ENCODE measurements around the gene TINAGL1. TPM values are rescaled to one million over a fixed set of nuclear protein-coding genes. Genes with fewer than 3 reads are reported as not detected.

The TINAGL1 gene
- total and polyA plus RNA-seq, 10 of the 15 experiments (the other 5 are each of a cell fraction or from before 2014, with no cell fraction given): 0.20 to 0.49 (median 0.23) TPM; not detected in 7

GRCh38 chr1:31575369-31576140, 760 bp upstream of the TINAGL1 start (continued):
- no peak for TF ChIP-seq MEF2B (IDR thresholded peaks at IDR 0.05; ENCODE audit: partially characterized antibody, poor library complexity, severe bottlenecking)
- no peak for TF ChIP-seq NKRF (conservative IDR thresholded peaks at IDR 0.05)
- TF ChIP-seq ZNF384 (IDR thresholded peaks at IDR 0.05; ENCODE audit: borderline replicate concordance, low read depth, low read length): no peak
- TF ChIP-seq ZNF207 (IDR thresholded peaks at IDR 0.05; ENCODE audit: borderline replicate concordance): no peak
- TF ChIP-seq TCF7 (IDR thresholded peaks at IDR 0.05; ENCODE audit: borderline replicate concordance): no peak
- TF ChIP-seq SPI1 (IDR thresholded peaks at IDR 0.05; ENCODE audit: borderline replicate concordance, insufficient read depth, low read depth, low read length): no peak

- H2AFZ ChIP-seq (ENCODE audit: control insufficient read depth, low read depth, low read length): no peak overlapping the region
- intact Hi-C loops (cut with micrococcal nuclease; ENCODE audit: unreplicated experiment): no loop called here
- no TSS peak for BruUV-seq (replicated peaks)
- TF ChIP-seq NBN (IDR thresholded peaks at IDR 0.05) (no peak), REST (IDR thresholded peaks at IDR 0.05; ENCODE audit: low read depth, low read length) (no peak), CREM (IDR thresholded peaks at IDR 0.05; ENCODE audit: low read depth) (no peak), USF1 (IDR thresholded peaks at IDR 0.05; ENCODE audit: borderline replicate concordance, extremely low read length, insufficient read depth, low read depth, low read length) (no peak), WRNIP1 (IDR thresholded peaks at IDR 0.05; ENCODE audit: borderline replicate concordance, low read depth, low read length) (no peak)
- ChIA-PET CTCF (interaction anchor here (1.0 kb wide), 1 partner anchor 42 kb away, joined by 3 read pairs; no protein-coding TSS in a partner anchor), POLR2A (no interaction called here), RAD21 (ENCODE audit: unreplicated experiment) (no interaction called here), SMC1A (ENCODE audit: uncharacterized antibody, unreplicated experiment) (no interaction called here)
- H3K4me3 ChIP-seq: no peak overlapping the region
- H3K9ac ChIP-seq (ENCODE audit: control insufficient read depth, insufficient read depth, low read length): no peak overlapping the region
- DNase-seq (ENCODE audit: low read depth, low spot score) (no peak), ATAC-seq (no peak), FAIRE-seq (no peak)
- no peaks in the 10 kb centered on the region for H3K36me3 ChIP-seq (ENCODE audit: control insufficient read depth in 2 of 2, insufficient read depth in 2 of 2, low read length in 1 of 2)
- no peaks in the 10 kb centered on the region for H3K9me3 ChIP-seq (replicated peaks; ENCODE audit: control insufficient read depth, insufficient read depth, low read length)
- H3K27me3 ChIP-seq (replicated peaks in 1 of 2; ENCODE audit: control insufficient read depth in 2 of 2, insufficient read depth in 2 of 2, low read length in 1 of 2): peaks cover 0 to 3% of the 10 kb centered on the region in 2 experiments; a peak in 2 of 4 replicates
- no peaks in the 10 kb centered on the region for H3K79me2 ChIP-seq (ENCODE audit: control insufficient read depth, insufficient read depth, low read length)
- in situ Hi-C loops (cut with MboI): no loop called here
- no peak overlapping the region for H3K4me2 ChIP-seq (ENCODE audit: control insufficient read depth, insufficient read depth)
- H3K27ac ChIP-seq (ENCODE audit: control insufficient read depth, insufficient read depth): no peak overlapping the region
- H3K4me1 ChIP-seq (ENCODE audit: control insufficient read depth, insufficient read depth, low read length): no peaks in the 10 kb centered on the region; the same call in 1 of the 2 replicates
- 66% methylated on average over 22 of the region's 27 CpGs for WGBS (ENCODE audit: insufficient coverage, insufficient replicate concordance, low lambda C conversion rate, missing lambda C conversion rate)
- no peaks in the 10 kb centered on the region for H4K20me1 ChIP-seq (ENCODE audit: control insufficient read depth, insufficient read depth)
These were observed 584 bp downstream of the TINAGL1 start for GRCh38 chr1:31576743-31577455.

Data from GM12878 (cell line).